HL-60 (cell line): ENCODE measurements around the gene SORD.

Experiments used
- DNase-seq, 2 experiments: peaks; one replicate each; pipeline ENCODE4 v3.0.0-alpha.2; 2010 to 2020; ENCODE audit warnings: low read depth in 1 of 2, low spot score in 1 of 2
- H3K27ac ChIP-seq: fragments of 250-450 bp; sonication (Bioruptor Pico); replicated peaks from 2 replicates; pipeline ENCODE4 v1.5.1; 2020; ENCODE audit warnings: mild to moderate bottlenecking, moderate library complexity
- H3K27me3 ChIP-seq: fragments of 250-450 bp; sonication (Bioruptor Pico); 2 replicates; pipeline ENCODE4 v1.5.1; 2021; ENCODE audit warnings: mild to moderate bottlenecking, moderate library complexity; ENCODE audit not compliant: insufficient read depth, poor library complexity, severe bottlenecking
- H3K4me3 ChIP-seq: replicated peaks from 2 replicates; pipeline ENCODE4 v1.5.1; 2011; ENCODE audit warnings: mild to moderate bottlenecking, control low read depth, low read length; ENCODE audit not compliant: insufficient read depth
- CTCF ChIP-seq: IDR thresholded peaks from one replicate; pipeline ENCODE4 v1.5.1; 2011; ENCODE audit warnings: low read length, control low read depth, inconsistent platforms; ENCODE audit not compliant: insufficient read depth
- GABPA ChIP-seq: IDR thresholded peaks from 2 replicates; pipeline ENCODE4 v1.6.1; 2012; ENCODE audit warnings: low read depth
- POLR2AphosphoS5 ChIP-seq: IDR thresholded peaks from 2 replicates; pipeline ENCODE4 v1.6.1; 2012; ENCODE audit warnings: low read depth
- REST ChIP-seq: IDR thresholded peaks from 2 replicates; pipeline ENCODE4 v1.6.1; 2012; ENCODE audit warnings: low read depth; ENCODE audit not compliant: insufficient replicate concordance
- SPI1 ChIP-seq: IDR thresholded peaks from 2 replicates; pipeline ENCODE4 v1.6.1; 2012; ENCODE audit warnings: low read depth, mild to moderate bottlenecking, borderline replicate concordance

SORD gene

GRCh38 chr15:45087513-45087912 lies 64.5 kb downstream of the SORD start:
- TF ChIP-seq CTCF (no peak), SPI1 (no peak), POLR2AphosphoS5 (no peak), GABPA (no peak), REST (no peak)
- DNase-seq: peak in 1 of 2 experiments; percentile 3

GRCh38 chr15:45088801-45089711 lies 66.1 kb downstream of the SORD start:
- no peak for DNase-seq
- H3K27me3 ChIP-seq: no peaks in the 10 kb centered on the region

More at GRCh38 chr15:45087513-45087912, 64.5 kb downstream of the SORD start:
- H3K27ac ChIP-seq: no peak overlapping the region
- no peaks in the 10 kb centered on the region for H3K27me3 ChIP-seq
- H3K4me3 ChIP-seq: no peak overlapping the region

More at GRCh38 chr15:45088801-45089711, 66.1 kb downstream of the SORD start:
- Histone ChIP-seq H3K4me3 (no peak overlapping the region), H3K27ac (no peak overlapping the region)
- TF ChIP-seq POLR2AphosphoS5 (no peak), GABPA (no peak), CTCF (no peak), REST (no peak), SPI1 (no peak)
